SK-N-SH treated with all-trans-retinoic acid at 6 μM for 48 hours (cell line): Measurements from ENCODE around the gene DEDD.

Experiments
- ATAC-seq: fragments of 200-7000 bp; cut with Tn5 transposase; 3 replicates; pipeline ENCODE4 v1.9.1; 2020; ENCODE audit warnings: mild to moderate bottlenecking, moderate library complexity
- ARNTL ChIP-seq: fragments of 450-650 bp; formaldehyde crosslinking; IDR thresholded peaks from 2 replicates; pipeline ENCODE4 v1.5.0; 2020; ENCODE audit warnings: low read depth, mild to moderate bottlenecking, moderate library complexity, borderline replicate concordance
- BACH2 ChIP-seq: fragments of 250-450 bp; sonication (Bioruptor Pico); IDR thresholded peaks from 2 replicates; pipeline ENCODE4 v1.9.0; 2021; ENCODE audit warnings: mild to moderate bottlenecking, borderline replicate concordance
- CREB5 ChIP-seq: fragments of 250-450 bp; sonication (Bioruptor Pico); IDR thresholded peaks from 2 replicates; pipeline ENCODE4 v1.5.1; 2020; ENCODE audit warnings: low read depth, mild to moderate bottlenecking, moderate library complexity
- CSDC2 ChIP-seq: fragments of 250-450 bp; sonication (Bioruptor Pico); IDR thresholded peaks from 2 replicates; pipeline ENCODE4 v1.5.0; 2020; ENCODE audit warnings: mild to moderate bottlenecking, moderate library complexity
- CSRNP3 ChIP-seq: fragments of 250-450 bp; sonication (Bioruptor Pico); IDR thresholded peaks from 2 replicates; pipeline ENCODE4 v1.5.1; 2021; ENCODE audit warnings: mild to moderate bottlenecking, moderate library complexity
- ESRRG ChIP-seq: fragments of 250-450 bp; sonication (Bioruptor Pico); IDR thresholded peaks from 2 replicates; pipeline ENCODE4 v1.6.1; 2021; ENCODE audit warnings: mild to moderate bottlenecking
- GLIS3 ChIP-seq: fragments of 250-450 bp; sonication (Bioruptor Pico); IDR thresholded peaks from 2 replicates; pipeline ENCODE4 v1.5.0; 2020; ENCODE audit warnings: mild to moderate bottlenecking, moderate library complexity
- ISL1 ChIP-seq: fragments of 250-450 bp; sonication (Bioruptor Pico); IDR thresholded peaks from 2 replicates; pipeline ENCODE4 v2.1.2; 2022; ENCODE audit warnings: mild to moderate bottlenecking, moderate library complexity
- PATZ1 ChIP-seq: fragments of 250-450 bp; sonication (Bioruptor Pico); IDR thresholded peaks from 2 replicates; pipeline ENCODE4 v1.8.0; 2020; ENCODE audit warnings: mild to moderate bottlenecking, moderate library complexity, borderline replicate concordance
- POU6F1 ChIP-seq: fragments of 250-450 bp; sonication (Bioruptor Pico); IDR thresholded peaks from 2 replicates; pipeline ENCODE4 v1.8.0; 2021; ENCODE audit warnings: low read depth, mild to moderate bottlenecking, moderate library complexity, borderline replicate concordance
- PPARA ChIP-seq: fragments of 250-450 bp; sonication (Bioruptor Pico); IDR thresholded peaks from 2 replicates; pipeline ENCODE4 v1.5.0; 2020; ENCODE audit warnings: mild to moderate bottlenecking, borderline replicate concordance
- RARB ChIP-seq: fragments of 250-450 bp; sonication (Bioruptor Pico); IDR thresholded peaks from 2 replicates; pipeline ENCODE4 v1.8.0; 2021; ENCODE audit warnings: mild to moderate bottlenecking, moderate library complexity
- SNAI2 ChIP-seq: fragments of 250-450 bp; sonication (Bioruptor Pico); IDR thresholded peaks from 2 replicates; pipeline ENCODE4 v1.5.0; 2020; ENCODE audit warnings: mild to moderate bottlenecking, moderate library complexity
- TCF4 ChIP-seq: fragments of 250-450 bp; sonication (Bioruptor Pico); IDR thresholded peaks from 2 replicates; pipeline ENCODE4 v1.8.0; 2021; ENCODE audit warnings: mild to moderate bottlenecking, moderate library complexity, borderline replicate concordance
- TOX ChIP-seq: fragments of 250-450 bp; sonication (Bioruptor Pico); IDR thresholded peaks from 2 replicates; pipeline ENCODE4 v1.8.0; 2021; ENCODE audit warnings: mild to moderate bottlenecking, moderate library complexity, borderline replicate concordance
- TSHZ2 ChIP-seq: fragments of 250-450 bp; sonication (Bioruptor Pico); IDR thresholded peaks from 2 replicates; pipeline ENCODE4 v1.5.0; 2020; ENCODE audit warnings: mild to moderate bottlenecking, moderate library complexity
- ZC3H10 ChIP-seq: fragments of 250-450 bp; sonication (Bioruptor Pico); IDR thresholded peaks from 2 replicates; pipeline ENCODE4 v1.5.1; 2021; ENCODE audit warnings: mild to moderate bottlenecking, moderate library complexity
- ZFP3 ChIP-seq: fragments of 250-450 bp; sonication (Bioruptor Pico); IDR thresholded peaks from 2 replicates; pipeline ENCODE4 v1.5.0; 2020; ENCODE audit warnings: mild to moderate bottlenecking, moderate library complexity
- ZFP30 ChIP-seq: fragments of 450-650 bp; formaldehyde crosslinking; IDR thresholded peaks from 2 replicates; pipeline ENCODE4 v1.5.0; 2022; ENCODE audit warnings: mild to moderate bottlenecking, moderate library complexity
- ZNF565 ChIP-seq: fragments of 450-650 bp; formaldehyde crosslinking; conservative IDR thresholded peaks from 2 replicates; pipeline ENCODE4 v1.5.0; 2020; ENCODE audit warnings: low read depth, mild to moderate bottlenecking, moderate library complexity
- ZNF70 ChIP-seq: fragments of 450-650 bp; formaldehyde crosslinking; IDR thresholded peaks from 2 replicates; pipeline ENCODE4 v1.5.0; 2020; ENCODE audit warnings: mild to moderate bottlenecking, moderate library complexity
- ZNF8 ChIP-seq: fragments of 450-650 bp; formaldehyde crosslinking; IDR thresholded peaks from 2 replicates; pipeline ENCODE4 v1.5.0; 2020; ENCODE audit warnings: mild to moderate bottlenecking, moderate library complexity

The DEDD gene

GRCh38 chr1:161172349-161172748 lies 39.9 kb upstream of the DEDD start:
- TF ChIP-seq TSHZ2 (CRISPR knock-in tag): no peak
- TF ChIP-seq TOX: no peak
- no peak for TF ChIP-seq RARB (CRISPR knock-in tag)
- TF ChIP-seq ISL1 (CRISPR knock-in tag): no peak
- no peak for ATAC-seq

GRCh38 chr1:161171696-161172095 lies 39.2 kb upstream of the DEDD start:
- no peak for ATAC-seq
- TF ChIP-seq ESRRG (no peak), TCF4 (CRISPR knock-in tag) (no peak), ARNTL (CRISPR knock-in tag) (no peak), ZNF8 (CRISPR knock-in tag) (no peak), ZFP3 (CRISPR knock-in tag) (no peak), TSHZ2 (CRISPR knock-in tag) (no peak), CSDC2 (no peak), GLIS3 (CRISPR knock-in tag) (no peak), CSRNP3 (no peak), ZFP30 (CRISPR knock-in tag) (no peak), RARB (CRISPR knock-in tag) (no peak), TOX (no peak), PPARA (CRISPR knock-in tag) (no peak), SNAI2 (CRISPR knock-in tag) (no peak), ZNF70 (CRISPR knock-in tag) (no peak), ZC3H10 (no peak), PATZ1 (CRISPR knock-in tag) (no peak), ZNF565 (CRISPR knock-in tag) (no peak), CREB5 (CRISPR knock-in tag) (no peak), ISL1 (CRISPR knock-in tag) (no peak)

- TF ChIP-seq SNAI2 (CRISPR knock-in tag): no peak
- TF ChIP-seq ZNF70 (CRISPR knock-in tag): no peak
- TF ChIP-seq POU6F1: no peak
- TF ChIP-seq ZNF8 (CRISPR knock-in tag): no peak
- no peak for TF ChIP-seq ZNF565 (CRISPR knock-in tag)
- no peak for TF ChIP-seq CREB5 (CRISPR knock-in tag)
- TF ChIP-seq PATZ1 (CRISPR knock-in tag): no peak
- no peak for TF ChIP-seq PPARA (CRISPR knock-in tag)
- TF ChIP-seq BACH2 (CRISPR knock-in tag): no peak
- TF ChIP-seq ZFP30 (CRISPR knock-in tag): no peak
- ATAC-seq: no peak
Observed at GRCh38 chr1:161171191-161171590, 38.7 kb upstream of the DEDD start.
